AG04449 (cell line): Measurements from ENCODE around the gene MYO15A.

Source experiments
- CTCF ChIA-PET: fragments of 350-600 bp; formaldehyde crosslinking; extraction: SDS; loops from one replicate; lab custom pipeline; 2021; ENCODE audit warnings: antibody characterized with exemption; lab: Yijun Ruan, JAX
- POLR2A ChIA-PET: fragments of 400-600, 350-600 bp; formaldehyde crosslinking; extraction: SDS; loops from one replicate; lab custom pipeline; 2020; ENCODE audit warnings: antibody characterized with exemption, inconsistent platforms; lab: Yijun Ruan, JAX
- DNase-seq: peaks from one replicate; pipeline ENCODE4 v3.0.0-alpha.2; 2010; ENCODE audit warnings: low read depth, low spot score
- H3K4me3 ChIP-seq: 2 replicates; pipeline ENCODE4 v1.5.1; 2011; ENCODE audit warnings: low read depth, mild to moderate bottlenecking, control low read depth, low read length
- CTCF ChIP-seq: IDR thresholded peaks from one replicate; pipeline ENCODE4 v1.5.1; 2011; ENCODE audit warnings: mild to moderate bottlenecking, moderate library complexity, low read length, control low read depth, inconsistent platforms; ENCODE audit not compliant: insufficient read depth; ENCODE audit errors: missing control alignments

MYO15A gene

GRCh38 chr17:18156171-18156975, 47.8 kb downstream of the MYO15A start:
- no peak for TF ChIP-seq CTCF
- POLR2A ChIA-PET, result no interaction called here
- no peak for DNase-seq
- H3K4me3 ChIP-seq, result no peak overlapping the region
- CTCF ChIA-PET, result interaction anchor here (1.6 to 6.0 kb wide), 2 partner anchors 11 to 16 kb away, joined by 11 to 67 read pairs; no protein-coding TSS in a partner anchor

DNA sequence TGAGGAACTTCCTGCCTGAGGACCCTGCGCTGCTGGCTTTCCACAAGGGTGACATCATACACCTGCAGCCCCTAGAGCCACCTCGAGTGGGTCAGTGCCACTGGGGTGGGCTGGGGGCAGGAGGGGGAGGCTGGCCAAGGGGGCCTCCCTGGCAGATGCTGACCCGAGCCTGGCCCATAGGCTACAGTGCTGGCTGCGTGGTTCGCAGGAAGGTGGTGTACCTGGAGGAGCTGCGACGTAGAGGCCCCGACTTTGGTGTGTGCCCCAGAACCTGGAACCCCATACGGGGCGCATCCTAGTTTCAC, 48.4 kb downstream of the MYO15A start:
- POLR2A ChIA-PET, result no interaction called here

GRCh38 chr17:18157354-18157985, 48.9 kb downstream of the MYO15A start:
- H3K4me3 ChIP-seq, result no peak overlapping the region
- no peak for TF ChIP-seq CTCF
- CTCF ChIA-PET, result interaction anchor here (1.1 kb wide), 1 partner anchor 18 kb away, joined by 5 read pairs; no protein-coding TSS in a partner anchor
- DNase-seq, result no peak
- POLR2A ChIA-PET, result no interaction called here

More for the DNA sequence above, 48.4 kb downstream of the MYO15A start:
- H3K4me3 ChIP-seq, result no peak overlapping the region
- CTCF ChIA-PET, result no interaction called here
- TF ChIP-seq CTCF, result no peak
- no peak for DNase-seq

DNA sequence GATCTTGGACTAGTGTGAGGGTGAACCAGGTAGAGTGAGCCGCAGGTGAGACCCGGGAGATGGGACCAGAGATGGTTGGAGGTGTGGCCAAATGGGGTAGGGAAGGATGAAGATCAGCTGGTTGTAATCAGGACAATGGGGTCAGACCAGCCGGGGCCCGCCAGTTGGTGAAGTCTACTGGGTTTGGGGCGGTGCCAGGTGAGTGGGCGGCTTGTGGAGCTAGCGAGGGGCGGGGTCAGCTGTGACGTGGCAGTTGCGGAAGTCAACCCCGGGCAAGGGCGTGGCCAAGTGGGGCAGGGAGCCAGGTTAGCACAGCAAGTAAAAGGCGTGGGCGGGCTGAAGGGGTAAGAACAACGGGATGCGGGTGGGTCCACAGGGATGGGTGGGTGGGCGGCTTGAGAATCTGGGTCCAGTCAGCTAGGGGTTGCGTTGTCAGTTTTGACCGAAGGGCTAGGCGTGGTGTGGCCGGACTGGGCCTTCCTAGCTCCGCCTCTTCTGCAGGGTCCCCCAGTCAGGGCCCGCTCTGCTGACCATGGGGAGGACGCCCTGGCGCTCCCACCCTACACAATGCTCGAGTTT, 49.6 kb downstream of the MYO15A start:
- no peak for DNase-seq
- ChIA-PET CTCF (interaction anchor here (1.1 kb wide), 1 partner anchor 19 kb away, joined by 5 read pairs; no protein-coding TSS in a partner anchor), POLR2A (no interaction called here)
- peak overlapping the region; percentile 20 for H3K4me3 ChIP-seq
- TF ChIP-seq CTCF, result no peak

GRCh38 chr17:18159551-18160120, 51.1 kb downstream of the MYO15A start:
- DNase-seq, result no peak
- no peak for TF ChIP-seq CTCF
- CTCF ChIA-PET, result interaction anchor here (1.3 kb wide), 1 partner anchor 19 kb away, joined by 4 read pairs; no protein-coding TSS in a partner anchor
- H3K4me3 ChIP-seq, result no peak overlapping the region
- POLR2A ChIA-PET, result interaction anchor here (0.6 kb wide), 1 partner anchor 22 kb away, joined by 3 read pairs; no protein-coding TSS in a partner anchor
